HCT116 (cell line): ENCODE results near the gene TSPAN7. TPM values are rescaled to one million over a fixed set of nuclear protein-coding genes. Genes with fewer than 3 reads are reported as not detected.

Experiments used
- ATAC-seq: fragments of 200-7000 bp; cut with Tn5 transposase; 2 replicates; pipeline ENCODE4 v1.9.1; 2020; ENCODE audit warnings: mild to moderate bottlenecking, moderate library complexity
- BruUV-seq: library from RNA; stranded (reverse); fragments of 400-500 nt; replicated peaks from 2 replicates; lab custom pipeline; 2021; lab: Mats Ljungman, UMichigan
- CTCF ChIA-PET: fragments of 300-600 bp; sonication (Branson Sonifier 250); formaldehyde crosslinking; loops from one replicate; lab custom pipeline; 2021; ENCODE audit warnings: antibody characterized with exemption; lab: Charles Lee
- POLR2A ChIA-PET: fragments of 300-600, 350-600 bp; sonication (Branson Sonifier 250); formaldehyde crosslinking; loops from one replicate; lab custom pipeline; 2021; ENCODE audit warnings: antibody characterized with exemption; lab: Charles Lee
- RAD21 ChIA-PET, 2 experiments: fragments of 300-600 bp; sonication (Branson Sonifier 250); formaldehyde crosslinking; loops; one replicate each; lab custom pipeline; 2023; ENCODE audit warnings: low total read pairs in 2 of 2; ENCODE audit not compliant: uncharacterized antibody in 2 of 2, unreplicated experiment in 2 of 2, low non-redundant PET in 1 of 2; lab: Charles Lee
- DNase-seq: peaks from one replicate; pipeline ENCODE4 v3.0.0-alpha.2; 2010; ENCODE audit warnings: low read depth, low spot score
- H2AFZ ChIP-seq: fragments of 200-600 bp; shearing (Covaris generic), sonication (generic); 2 replicates; pipeline ENCODE4 v1.6.1; 2017; ENCODE audit warnings: low read depth, mixed run types, mixed read lengths, antibody characterized with exemption, low read length; ENCODE audit not compliant: poor library complexity, severe bottlenecking
- H3K27ac ChIP-seq: 2 replicates; pipeline ENCODE4 v1.5.1; 2012; ENCODE audit warnings: low read depth, low read length
- H3K27me3 ChIP-seq: fragments of 200-600 bp; sonication (generic); 2 replicates; pipeline ENCODE4 v1.6.1; 2016; ENCODE audit warnings: mixed run types, low read length, mixed read lengths; ENCODE audit not compliant: insufficient read depth
- H3K36me3 ChIP-seq, 2 experiments: fragments of 200-500 bp in 1 of 2; fragments of 200-600 bp in 1 of 2; sonication (Bioruptor generic) in 1 of 2; sonication (generic) in 1 of 2; 2 replicates each; pipeline versions ENCODE4 v1.5.1 to v1.6.1; 2014 to 2016; ENCODE audit warnings: low read length in 2 of 2, inconsistent platforms in 1 of 2, mixed read lengths in 1 of 2, mixed run types in 1 of 2; ENCODE audit not compliant: insufficient read depth in 2 of 2, control insufficient read depth in 1 of 2
- H3K4me1 ChIP-seq, 2 experiments: fragments of 200-600 bp in 1 of 2; sonication (generic) in 1 of 2; 2 replicates each; pipeline versions ENCODE4 v1.5.1 to v1.6.1; 2012 to 2017; ENCODE audit warnings: low read length in 2 of 2, inconsistent platforms in 1 of 2, mild to moderate bottlenecking in 1 of 2, mixed read lengths in 1 of 2, mixed run types in 1 of 2, moderate library complexity in 1 of 2; ENCODE audit not compliant: insufficient read depth in 2 of 2, control insufficient read depth in 1 of 2
- H3K4me2 ChIP-seq: fragments of 200-600 bp; sonication (generic); 2 replicates; pipeline ENCODE4 v1.6.1; 2017; ENCODE audit warnings: mixed run types, low read length, mixed read lengths
- H3K4me3 ChIP-seq, 2 experiments: fragments of 200-600 bp in 1 of 2; sonication (generic) in 1 of 2; replicated peaks in 1 of 2; 2 replicates each; pipeline ENCODE4 v1.5.1; 2011 to 2016; ENCODE audit warnings: low read length in 2 of 2, control low read depth in 1 of 2, low read depth in 1 of 2, mild to moderate bottlenecking in 1 of 2, mixed read lengths in 1 of 2, mixed run types in 1 of 2
- H3K79me2 ChIP-seq: fragments of 200-600 bp; sonication (generic); 2 replicates; pipeline ENCODE4 v1.6.1; 2017; ENCODE audit warnings: mild to moderate bottlenecking, mixed run types, low read length, moderate library complexity, mixed read lengths; ENCODE audit not compliant: insufficient read depth
- H3K9ac ChIP-seq: fragments of 200-600 bp; sonication (generic); 2 replicates; pipeline ENCODE4 v1.6.1; 2016; ENCODE audit warnings: low read length, mixed read lengths
- H3K9me2 ChIP-seq: fragments of 200-600 bp; sonication (generic), shearing (Covaris generic); 2 replicates; pipeline ENCODE4 v1.6.1; 2017; ENCODE audit warnings: mixed run types, mild to moderate bottlenecking, moderate library complexity; ENCODE audit not compliant: insufficient read depth
- H3K9me3 ChIP-seq, 2 experiments: fragments of 200-500 bp in 1 of 2; fragments of 200-600 bp in 1 of 2; sonication (Bioruptor generic) in 1 of 2; sonication (generic) in 1 of 2; 2 replicates each; pipeline ENCODE4 v1.6.1; 2014 to 2017; ENCODE audit warnings: low read length in 2 of 2, mixed read lengths in 2 of 2, inconsistent platforms in 1 of 2, low read depth in 1 of 2, mild to moderate bottlenecking in 1 of 2, mixed run types in 1 of 2, moderate library complexity in 1 of 2; ENCODE audit not compliant: control insufficient read depth in 1 of 2, insufficient read depth in 1 of 2
- H4K20me1 ChIP-seq: fragments of 200-600 bp; sonication (generic), shearing (Covaris generic); 2 replicates; pipeline ENCODE4 v1.6.1; 2017; ENCODE audit warnings: mixed run types, mild to moderate bottlenecking, moderate library complexity; ENCODE audit not compliant: insufficient read depth
- CBX3 ChIP-seq: IDR thresholded peaks from 2 replicates; pipeline ENCODE4 v1.6.1; 2012; ENCODE audit warnings: low read depth
- CEBPB ChIP-seq: IDR thresholded peaks from 2 replicates; pipeline ENCODE4 v1.6.1; 2012; ENCODE audit warnings: low read depth
- EGR1 ChIP-seq: IDR thresholded peaks from 2 replicates; pipeline ENCODE4 v1.6.1; 2012; ENCODE audit warnings: low read depth
- ELF1 ChIP-seq: IDR thresholded peaks from 2 replicates; pipeline ENCODE4 v1.6.1; 2012; ENCODE audit warnings: low read depth, borderline replicate concordance
- EZH2 ChIP-seq: fragments of 200-600 bp; sonication (generic); IDR thresholded peaks from 2 replicates; pipeline ENCODE4 v1.6.1; 2017; ENCODE audit warnings: antibody characterized with exemption, mixed run types
- EZH2phosphoT487 ChIP-seq: fragments of 200-600 bp; IDR thresholded peaks from 2 replicates; pipeline ENCODE4 v1.6.1; 2018; ENCODE audit warnings: antibody characterized with exemption, borderline replicate concordance
- FOSL1 ChIP-seq: IDR thresholded peaks from 2 replicates; pipeline ENCODE4 v1.6.1; 2012; ENCODE audit warnings: low read depth
- POLR2A ChIP-seq: IDR thresholded peaks from 2 replicates; pipeline ENCODE4 v1.7.0; 2011; ENCODE audit warnings: borderline replicate concordance; ENCODE audit not compliant: insufficient read depth, insufficient read length; ENCODE audit errors: extremely low read depth
- POLR2AphosphoS5 ChIP-seq: IDR thresholded peaks from 2 replicates; pipeline ENCODE4 v1.6.1; 2011; ENCODE audit warnings: mild to moderate bottlenecking, low read depth, low read length, moderate library complexity
- RAD21 ChIP-seq: IDR thresholded peaks from 2 replicates; pipeline ENCODE4 v1.6.1; 2012; ENCODE audit warnings: low read depth, mild to moderate bottlenecking
- REST ChIP-seq: IDR thresholded peaks from 2 replicates; pipeline ENCODE4 v1.6.1; 2012; ENCODE audit warnings: low read depth
- SIN3A ChIP-seq: IDR thresholded peaks from 2 replicates; pipeline ENCODE4 v1.6.1; 2012; ENCODE audit warnings: low read depth
- SP1 ChIP-seq: IDR thresholded peaks from 2 replicates; pipeline ENCODE4 v1.6.1; 2012; ENCODE audit warnings: low read depth
- TCF7L2 ChIP-seq: IDR thresholded peaks from 2 replicates; pipeline ENCODE4 v1.7.0; 2011; ENCODE audit warnings: borderline replicate concordance, inconsistent platforms; ENCODE audit not compliant: insufficient read depth, insufficient read length; ENCODE audit errors: extremely low read depth
- ZFX ChIP-seq: fragments of 450-650 bp; IDR thresholded peaks from 2 replicates; pipeline ENCODE4 v1.6.1; 2017
- ZNF274 ChIP-seq: fragments of 200-500 bp; sonication (Bioruptor generic); IDR thresholded peaks from 2 replicates; pipeline ENCODE4 v1.6.1; 2014; ENCODE audit warnings: mild to moderate bottlenecking, low read depth, low read length, inconsistent platforms
- intact Hi-C: fragments of 100-400 bp; cut with micrococcal nuclease; formaldehyde crosslinking; loops from 2 replicates; pipeline ENCODE4 v1.10.0; 2022
- total RNA-seq: library from RNA; stranded (reverse); gene quantifications from one replicate; pipeline ENCODE4 v1.2.1, GENCODE V29; 2021; ENCODE audit not compliant: unreplicated experiment
- TF ChIP-seq, protein P1 (sequence below): IDR thresholded peaks from 2 replicates; pipeline ENCODE4 v1.6.1; 2011; ENCODE audit warnings: mild to moderate bottlenecking, low read length, moderate library complexity; ENCODE audit not compliant: insufficient replicate concordance; ENCODE audit errors: extremely low read depth
- TF ChIP-seq, protein P2 (sequence below), 3 experiments: fragments of 200-600 bp in 1 of 3; sonication (generic) in 1 of 3; IDR thresholded peaks in 2 of 3; conservative IDR thresholded peaks in 1 of 3; 2 replicates each; pipeline ENCODE4 v1.5.1; 2012 to 2017; ENCODE audit warnings: low read depth in 2 of 3, low read length in 2 of 3, antibody characterized with exemption in 1 of 3, borderline replicate concordance in 1 of 3, control low read depth in 1 of 3, mild to moderate bottlenecking in 1 of 3, mixed read lengths in 1 of 3, mixed run types in 1 of 3, moderate library complexity in 1 of 3; ENCODE audit not compliant: insufficient read depth in 1 of 3

TSPAN7 gene
- total RNA-seq, 1 experiment from 2014 or later: 2.9 TPM

- no TSS peak for BruUV-seq
- Histone ChIP-seq H4K20me1 (no peaks in the 10 kb centered on the region), H3K4me2 (no peak overlapping the region), H3K9ac (no peak overlapping the region), H3K79me2 (no peaks in the 10 kb centered on the region), H3K27ac (no peak overlapping the region)
- TF ChIP-seq TCF7L2 (no peak), EZH2phosphoT487 (no peak), EGR1 (no peak), CEBPB (no peak), ZNF274 (no peak), POLR2A (no peak), POLR2AphosphoS5 (no peak), ZFX (no peak), ELF1 (no peak), FOSL1 (no peak), CBX3 (no peak), RAD21 (no peak), EZH2 (no peak), SP1 (no peak), REST (no peak), SIN3A (no peak)
- TF ChIP-seq, protein P1, sequence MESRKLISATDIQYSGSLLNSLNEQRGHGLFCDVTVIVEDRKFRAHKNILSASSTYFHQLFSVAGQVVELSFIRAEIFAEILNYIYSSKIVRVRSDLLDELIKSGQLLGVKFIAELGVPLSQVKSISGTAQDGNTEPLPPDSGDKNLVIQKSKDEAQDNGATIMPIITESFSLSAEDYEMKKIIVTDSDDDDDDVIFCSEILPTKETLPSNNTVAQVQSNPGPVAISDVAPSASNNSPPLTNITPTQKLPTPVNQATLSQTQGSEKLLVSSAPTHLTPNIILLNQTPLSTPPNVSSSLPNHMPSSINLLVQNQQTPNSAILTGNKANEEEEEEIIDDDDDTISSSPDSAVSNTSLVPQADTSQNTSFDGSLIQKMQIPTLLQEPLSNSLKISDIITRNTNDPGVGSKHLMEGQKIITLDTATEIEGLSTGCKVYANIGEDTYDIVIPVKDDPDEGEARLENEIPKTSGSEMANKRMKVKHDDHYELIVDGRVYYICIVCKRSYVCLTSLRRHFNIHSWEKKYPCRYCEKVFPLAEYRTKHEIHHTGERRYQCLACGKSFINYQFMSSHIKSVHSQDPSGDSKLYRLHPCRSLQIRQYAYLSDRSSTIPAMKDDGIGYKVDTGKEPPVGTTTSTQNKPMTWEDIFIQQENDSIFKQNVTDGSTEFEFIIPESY: no peak
- TF ChIP-seq, protein P2, sequence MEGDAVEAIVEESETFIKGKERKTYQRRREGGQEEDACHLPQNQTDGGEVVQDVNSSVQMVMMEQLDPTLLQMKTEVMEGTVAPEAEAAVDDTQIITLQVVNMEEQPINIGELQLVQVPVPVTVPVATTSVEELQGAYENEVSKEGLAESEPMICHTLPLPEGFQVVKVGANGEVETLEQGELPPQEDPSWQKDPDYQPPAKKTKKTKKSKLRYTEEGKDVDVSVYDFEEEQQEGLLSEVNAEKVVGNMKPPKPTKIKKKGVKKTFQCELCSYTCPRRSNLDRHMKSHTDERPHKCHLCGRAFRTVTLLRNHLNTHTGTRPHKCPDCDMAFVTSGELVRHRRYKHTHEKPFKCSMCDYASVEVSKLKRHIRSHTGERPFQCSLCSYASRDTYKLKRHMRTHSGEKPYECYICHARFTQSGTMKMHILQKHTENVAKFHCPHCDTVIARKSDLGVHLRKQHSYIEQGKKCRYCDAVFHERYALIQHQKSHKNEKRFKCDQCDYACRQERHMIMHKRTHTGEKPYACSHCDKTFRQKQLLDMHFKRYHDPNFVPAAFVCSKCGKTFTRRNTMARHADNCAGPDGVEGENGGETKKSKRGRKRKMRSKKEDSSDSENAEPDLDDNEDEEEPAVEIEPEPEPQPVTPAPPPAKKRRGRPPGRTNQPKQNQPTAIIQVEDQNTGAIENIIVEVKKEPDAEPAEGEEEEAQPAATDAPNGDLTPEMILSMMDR (IDR thresholded peaks at IDR 0.05 in 2 of 3, conservative IDR thresholded peaks at IDR 0.05 in 1 of 3; ENCODE audit: borderline replicate concordance in 1 of 3, insufficient read depth in 1 of 3, low read depth in 2 of 3, low read length in 2 of 3): no peak
- TF ChIP-seq, all 23 proteins: peak for 0
- ChIA-PET CTCF (no interaction called here), RAD21 (no interaction called here), POLR2A (no interaction called here)
- Histone ChIP-seq H3K9me3 (no peaks in the 10 kb centered on the region), H2AFZ (no peak overlapping the region), H3K4me3 (no peak overlapping the region), H3K27me3 (no peaks in the 10 kb centered on the region), H3K36me3 (no peaks in the 10 kb centered on the region), H3K4me1 (no peaks in the 10 kb centered on the region), H3K9me2 (no peaks in the 10 kb centered on the region)
- no peak for DNase-seq
- intact Hi-C loops: no loop called here
- ATAC-seq: no peak
Measured at GRCh38 chrX:38699696-38700095, 138.4 kb downstream of the TSPAN7 start.
